Cortex of kidney (tissue), 1 donor: ENCODE measurements around the gene UNC119.
"Not testable (repeated sequence)": the region's sequence is repeated elsewhere in the genome, so short reads cannot be mapped to it uniquely, and the experiment has no call there.

Source experiments
- DNase-seq: peaks from one replicate; lab custom pipeline; 2025; lab: John Stamatoyannopoulos, UW

UNC119 gene

GRCh38 chr17:28522281-28522680, 30.1 kb downstream of the UNC119 start:
- not testable (repeated sequence) for DNase-seq

- no peak for DNase-seq
Observed at GRCh38 chr17:28521311-28522085, 30.9 kb downstream of the UNC119 start.

GRCh38 chr17:28520687-28521086, 31.7 kb downstream of the UNC119 start:
- DNase-seq, result no peak

- DNase-seq, result no peak
Observed at GRCh38 chr17:28519236-28519635, 33.2 kb downstream of the UNC119 start.

- no peak for DNase-seq
Observed at GRCh38 chr17:28518578-28518977, 33.8 kb downstream of the UNC119 start.

GRCh38 chr17:28518132-28518531, 34.3 kb downstream of the UNC119 start:
- no peak for DNase-seq

- DNase-seq, result no peak
Observed at GRCh38 chr17:28515518-28515917, 36.9 kb downstream of the UNC119 start.

GRCh38 chr17:28514561-28515002, 37.8 kb downstream of the UNC119 start:
- DNase-seq, result no peak

GRCh38 chr17:28513476-28513875, 38.9 kb downstream of the UNC119 start:
- no peak for DNase-seq

GRCh38 chr17:28511858-28512461, 40.5 kb downstream of the UNC119 start:
- DNase-seq, result no peak

GRCh38 chr17:28509789-28510188, 42.6 kb downstream of the UNC119 start:
- no peak for DNase-seq

- no peak for DNase-seq
Observed at GRCh38 chr17:28508211-28508724, 44.2 kb downstream of the UNC119 start.

GRCh38 chr17:28507567-28508203, 44.7 kb downstream of the UNC119 start:
- no peak for DNase-seq

- no peak for DNase-seq
Observed at GRCh38 chr17:28506763-28507487, 45.5 kb downstream of the UNC119 start.

GRCh38 chr17:28505986-28506665, 46.3 kb downstream of the UNC119 start, which contains the start of gene FOXN1:
Gene FOXN1 (plus strand): TSS chr17:28506348. CDS start chr17:28523970, 17,622 bp downstream.
- DNase-seq, result no peak

GRCh38 chr17:28503420-28503819, 49.0 kb downstream of the UNC119 start:
- DNase-seq, result no peak

- DNase-seq, result no peak
Observed at GRCh38 chr17:28501421-28502284, 50.8 kb downstream of the UNC119 start.

GRCh38 chr17:28500712-28501379, 51.6 kb downstream of the UNC119 start:
- DNase-seq, result no peak

- DNase-seq, result no peak
Observed at GRCh38 chr17:28499684-28500357, 52.6 kb downstream of the UNC119 start.

GRCh38 chr17:28499364-28499664, 53.1 kb downstream of the UNC119 start:
- no peak for DNase-seq
